ENCODE measurements around the gene CTNNA3. TPM values are rescaled to one million over a fixed set of nuclear protein-coding genes. Genes with fewer than 3 reads are reported as not detected.

CTNNA3 gene
- total RNA-seq, 1 donor, result not detected

DNA sequence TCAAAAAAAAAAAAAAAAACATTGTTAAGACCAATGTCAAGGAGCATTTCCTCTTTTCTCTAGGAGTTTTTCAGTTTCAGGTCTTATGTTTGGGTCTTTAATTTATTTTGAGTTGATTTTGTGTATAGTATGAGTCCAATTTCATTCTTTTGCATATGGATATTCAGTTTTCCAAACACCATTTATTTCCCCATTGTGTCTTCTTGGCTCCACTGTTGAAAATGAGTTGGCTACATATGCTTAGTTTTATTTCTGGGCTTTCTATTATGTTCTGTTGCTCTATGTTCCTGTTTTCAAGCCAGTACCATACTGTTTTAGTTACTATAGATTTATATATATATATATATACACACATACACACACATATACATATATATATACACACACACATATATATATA lies 1506.7 kb downstream of the CTNNA3 start:
- Histone ChIP-seq H3K27me3 (ENCODE audit: insufficient read depth, low read length) (no peaks in the 10 kb centered on the region), H3K4me2 (ENCODE audit: insufficient read depth, low read length) (no peak overlapping the region), H3K4me3 (ENCODE audit: insufficient read depth, low read length) (no peak overlapping the region), H3K4me1 (ENCODE audit: insufficient read depth, low read length) (no peaks in the 10 kb centered on the region), H3K27ac (ENCODE audit: low read depth, low read length) (no peak overlapping the region), H3K9me3 (ENCODE audit: low read depth, low read length) (no peaks in the 10 kb centered on the region), H2AFZ (ENCODE audit: low read length) (no peak overlapping the region), H4K20me1 (ENCODE audit: insufficient read depth, low read length) (no peaks in the 10 kb centered on the region), H3K79me2 (ENCODE audit: insufficient read depth, low read length) (no peaks in the 10 kb centered on the region), H3K36me3 (ENCODE audit: insufficient read depth, low read length) (no peaks in the 10 kb centered on the region)
- no peak for DNase-seq (ENCODE audit: insufficient read length, low spot score, missing footprints)
- TF ChIP-seq CTCF (IDR thresholded peaks at IDR 0.05; ENCODE audit: extremely low read depth, low read depth, low read length), result no peak

DNA sequence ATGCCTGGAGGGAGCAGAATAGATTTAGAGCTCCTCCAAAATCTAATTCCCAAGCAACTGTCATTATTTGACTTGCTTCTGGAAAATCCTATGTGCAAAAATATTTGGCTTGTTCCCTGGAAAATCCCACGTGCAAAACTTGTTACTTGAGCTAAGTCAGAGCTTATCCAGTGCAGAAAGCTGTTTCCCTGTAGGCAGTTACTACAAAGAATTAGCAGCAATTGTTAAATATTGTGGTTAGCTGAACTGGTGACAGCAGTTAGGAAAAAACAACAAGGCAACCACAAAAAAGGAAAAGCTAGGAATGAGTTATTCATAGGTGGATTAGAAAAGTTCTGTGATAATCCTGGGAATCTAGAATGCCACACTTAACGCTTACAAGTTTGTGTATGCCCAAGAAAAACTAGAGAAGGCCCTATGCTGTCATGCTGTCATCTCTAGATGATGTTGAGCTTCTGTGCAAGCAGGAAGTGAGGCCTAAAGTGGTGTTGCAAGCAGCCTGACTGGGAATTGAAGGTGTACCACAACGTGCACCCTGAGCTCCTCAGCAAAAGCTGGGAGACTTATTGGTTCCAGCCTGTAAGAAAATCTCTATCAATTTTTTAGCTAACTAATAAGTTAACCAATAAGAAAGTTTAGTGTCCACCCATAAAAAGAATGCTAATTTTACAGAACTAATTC lies 1508.8 kb downstream of the CTNNA3 start:
- H3K4me1 ChIP-seq (ENCODE audit: insufficient read depth, low read length), result no peaks in the 10 kb centered on the region
- no peak overlapping the region for H3K4me2 ChIP-seq (ENCODE audit: insufficient read depth, low read length)
- H3K9me3 ChIP-seq (ENCODE audit: low read depth, low read length), result no peaks in the 10 kb centered on the region
- no peak for DNase-seq (ENCODE audit: insufficient read length, low spot score, missing footprints)
- H2AFZ ChIP-seq (ENCODE audit: low read length), result no peak overlapping the region
- no peaks in the 10 kb centered on the region for H3K79me2 ChIP-seq (ENCODE audit: insufficient read depth, low read length)
- no peak overlapping the region for H3K27ac ChIP-seq (ENCODE audit: low read depth, low read length)
- TF ChIP-seq CTCF (IDR thresholded peaks at IDR 0.05; ENCODE audit: extremely low read depth, low read depth, low read length), result no peak
- H3K27me3 ChIP-seq (ENCODE audit: insufficient read depth, low read length), result no peaks in the 10 kb centered on the region
- no peaks in the 10 kb centered on the region for H3K36me3 ChIP-seq (ENCODE audit: insufficient read depth, low read length)
- H3K4me3 ChIP-seq (ENCODE audit: insufficient read depth, low read length), result no peak overlapping the region
- no peaks in the 10 kb centered on the region for H4K20me1 ChIP-seq (ENCODE audit: insufficient read depth, low read length)

DNA sequence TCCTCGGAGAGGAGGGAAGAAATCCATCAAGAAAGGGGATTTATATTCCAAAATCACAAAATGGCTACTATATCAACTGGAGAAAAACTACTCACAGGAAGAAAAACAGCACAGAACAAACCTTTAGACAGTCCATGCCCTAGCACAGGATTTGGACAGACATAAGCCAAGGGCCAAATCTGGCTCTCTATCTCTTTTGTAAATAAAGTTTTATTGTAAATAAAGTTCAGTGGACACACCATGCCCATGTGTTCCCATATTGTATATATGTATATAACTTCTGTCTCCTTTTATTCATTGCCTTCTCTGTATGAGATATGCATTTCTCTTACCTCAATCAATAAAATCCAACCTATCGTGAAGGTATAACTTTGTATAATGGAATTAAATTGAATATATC lies 1513.0 kb downstream of the CTNNA3 start:
- no peak overlapping the region for H3K4me3 ChIP-seq (ENCODE audit: insufficient read depth, low read length)
- no peak overlapping the region for H3K27ac ChIP-seq (ENCODE audit: low read depth, low read length)
- H3K79me2 ChIP-seq (ENCODE audit: insufficient read depth, low read length), result no peaks in the 10 kb centered on the region
- H3K36me3 ChIP-seq (ENCODE audit: insufficient read depth, low read length), result no peaks in the 10 kb centered on the region
- no peak overlapping the region for H3K4me2 ChIP-seq (ENCODE audit: insufficient read depth, low read length)
- DNase-seq (ENCODE audit: insufficient read length, low spot score, missing footprints), result no peak
- H3K27me3 ChIP-seq (ENCODE audit: insufficient read depth, low read length), result no peaks in the 10 kb centered on the region
- no peaks in the 10 kb centered on the region for H3K9me3 ChIP-seq (ENCODE audit: low read depth, low read length)
- H2AFZ ChIP-seq (ENCODE audit: low read length), result peak overlapping the region; percentile 39
- no peak for TF ChIP-seq CTCF (IDR thresholded peaks at IDR 0.05; ENCODE audit: extremely low read depth, low read depth, low read length)
- H3K4me1 ChIP-seq (ENCODE audit: insufficient read depth, low read length), result no peaks in the 10 kb centered on the region
- H4K20me1 ChIP-seq (ENCODE audit: insufficient read depth, low read length), result no peaks in the 10 kb centered on the region

DNA sequence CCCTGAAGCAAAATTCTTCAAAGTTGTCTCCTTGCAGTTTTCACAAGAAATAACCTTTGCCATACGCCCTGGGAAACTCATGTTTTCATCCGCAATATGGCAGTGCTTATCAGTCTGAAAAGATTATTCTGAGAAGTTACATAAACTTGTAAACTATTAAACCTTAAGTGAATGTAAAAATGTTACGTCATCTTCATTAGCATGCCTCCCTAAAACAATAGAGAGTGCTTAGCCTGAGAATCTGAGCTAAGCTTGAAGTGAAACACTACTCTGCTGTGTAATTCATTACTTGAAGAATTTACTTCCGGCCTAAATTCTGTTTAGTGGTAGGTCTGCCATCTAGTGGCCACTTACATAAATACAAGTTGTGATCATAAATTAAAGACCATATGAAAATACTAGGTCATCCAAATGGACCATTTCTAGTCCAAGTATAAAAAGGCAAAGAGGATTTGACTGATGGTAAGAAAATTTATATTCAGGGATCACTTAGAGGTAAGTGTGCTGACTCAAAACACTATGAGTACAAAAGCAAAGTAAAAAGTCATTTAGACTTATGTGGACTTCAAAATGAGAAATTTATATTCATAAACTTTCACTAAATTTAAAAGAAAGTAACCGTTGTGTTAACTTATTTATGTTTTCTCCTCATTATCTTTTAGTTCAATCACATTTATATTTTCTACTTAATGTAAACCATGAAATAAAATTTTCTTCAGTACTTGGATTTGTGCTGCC lies 1515.2 kb downstream of the CTNNA3 start:
- Histone ChIP-seq H3K4me2 (ENCODE audit: insufficient read depth, low read length) (no peak overlapping the region), H3K4me3 (ENCODE audit: insufficient read depth, low read length) (no peak overlapping the region), H3K9me3 (ENCODE audit: low read depth, low read length) (no peaks in the 10 kb centered on the region), H3K4me1 (ENCODE audit: insufficient read depth, low read length) (no peaks in the 10 kb centered on the region), H3K36me3 (ENCODE audit: insufficient read depth, low read length) (no peaks in the 10 kb centered on the region), H4K20me1 (ENCODE audit: insufficient read depth, low read length) (no peaks in the 10 kb centered on the region), H3K27ac (ENCODE audit: low read depth, low read length) (no peak overlapping the region), H3K79me2 (ENCODE audit: insufficient read depth, low read length) (no peaks in the 10 kb centered on the region), H2AFZ (ENCODE audit: low read length) (peak overlapping the region; percentile 66), H3K27me3 (ENCODE audit: insufficient read depth, low read length) (no peaks in the 10 kb centered on the region)
- TF ChIP-seq CTCF (IDR thresholded peaks at IDR 0.05; ENCODE audit: extremely low read depth, low read depth, low read length), result peak; percentile 66
- peak; percentile 60 for DNase-seq (ENCODE audit: insufficient read length, low spot score, missing footprints)

Data from osteoblast (primary cell).